ENCODE data around the gene CARS1.
"Not testable (repeated sequence)": the region's sequence is repeated elsewhere in the genome, so short reads cannot be mapped to it uniquely, and the experiment has no call there.

CARS1 gene

DNA sequence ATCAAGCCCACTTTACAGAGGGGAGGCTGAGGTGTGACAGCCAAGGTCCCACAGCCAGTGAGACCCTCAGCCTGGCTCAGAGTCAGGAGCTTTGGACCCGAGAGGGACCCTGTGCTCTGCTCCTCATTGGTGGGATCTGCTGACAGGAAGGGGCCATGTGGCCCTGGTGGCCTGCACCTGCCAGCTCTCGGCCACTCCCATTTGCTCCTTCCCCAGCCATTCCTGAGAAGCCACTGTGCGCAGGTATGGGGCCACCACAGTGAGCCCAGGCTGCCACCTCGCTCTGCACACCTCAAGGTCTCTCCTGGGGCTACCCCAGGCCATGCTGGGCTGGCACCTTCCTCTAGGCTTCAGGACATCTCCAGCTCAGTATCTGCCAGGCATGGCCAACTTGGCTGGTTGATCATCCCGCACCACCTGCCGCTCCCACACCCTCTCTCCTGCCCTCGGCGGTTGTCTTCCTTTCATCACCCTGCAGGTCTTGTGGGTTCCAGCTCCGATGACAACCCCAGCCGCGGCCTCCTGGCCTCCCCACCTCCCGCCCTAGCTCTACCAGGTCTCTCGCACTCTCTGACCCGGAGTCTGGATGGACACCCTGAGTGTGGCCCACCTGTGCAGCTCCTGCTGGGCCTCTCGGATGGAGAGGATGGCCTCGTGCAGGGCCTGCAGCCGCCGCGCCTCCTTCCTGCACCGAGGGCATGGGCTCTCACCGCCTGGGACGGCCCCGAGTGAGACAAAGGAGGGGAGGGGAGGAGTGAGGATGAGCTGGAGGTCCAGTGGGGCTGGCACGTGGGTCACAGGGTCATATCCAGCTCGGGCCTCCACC lies 32.2 kb upstream of the CARS1 start:
- DNase-seq: no peak

GRCh38 chr11:3088806-3089205 lies 31.6 kb upstream of the CARS1 start:
- no peak for DNase-seq

DNA sequence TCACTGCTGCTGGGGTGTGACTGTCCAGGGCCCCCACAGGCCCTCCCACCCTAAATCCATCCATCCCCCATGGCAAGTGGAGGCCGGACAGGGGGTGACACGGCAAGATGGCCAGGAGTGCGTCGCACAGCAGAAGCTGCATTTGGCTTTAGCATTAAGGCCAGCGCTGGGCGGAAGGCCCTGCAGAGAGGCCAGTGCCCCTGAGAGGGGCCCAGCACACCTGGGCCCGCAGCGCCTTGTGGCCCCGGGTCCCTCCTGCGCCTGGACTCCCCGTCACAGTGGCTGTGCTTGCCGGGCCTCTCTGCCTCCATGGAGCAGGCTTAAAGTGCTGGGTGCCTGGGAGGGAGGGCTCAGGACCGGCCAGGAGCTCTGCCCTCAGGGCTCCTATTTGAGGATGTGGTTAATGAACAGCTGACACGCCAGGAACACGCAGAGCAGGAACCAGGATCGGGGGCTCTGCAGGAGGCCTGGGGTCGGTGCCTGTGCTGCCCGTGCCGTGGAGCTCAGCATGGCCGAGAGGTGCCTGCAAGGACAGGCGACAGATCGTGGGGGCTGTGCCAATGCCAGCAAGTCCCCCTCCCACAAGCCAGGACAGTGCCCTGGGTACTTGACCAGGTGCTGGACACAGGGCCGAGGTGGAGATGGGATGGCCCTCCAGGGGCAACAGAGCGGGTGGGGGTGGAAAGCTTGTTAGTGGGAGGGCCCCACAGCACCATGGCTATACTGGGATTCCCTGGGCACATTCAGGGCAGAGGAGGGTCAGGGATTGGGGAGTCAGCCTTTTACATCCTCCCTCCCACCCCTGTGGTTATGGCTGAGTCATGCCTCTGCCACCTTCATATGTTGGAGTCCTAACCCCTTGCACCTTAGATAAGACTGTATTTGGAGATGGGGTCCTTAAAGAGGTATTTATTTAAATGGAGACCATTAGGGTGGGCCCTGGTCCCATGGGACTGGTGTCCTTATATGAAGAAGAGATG lies 30.9 kb upstream of the CARS1 start:
- no peak for DNase-seq

- no peak for DNase-seq
Observed at GRCh38 chr11:3087373-3087772, 30.1 kb upstream of the CARS1 start.

GRCh38 chr11:3086671-3087150 lies 29.5 kb upstream of the CARS1 start:
- DNase-seq: no peak

GRCh38 chr11:3086114-3086513 lies 28.9 kb upstream of the CARS1 start:
- DNase-seq: no peak

DNA sequence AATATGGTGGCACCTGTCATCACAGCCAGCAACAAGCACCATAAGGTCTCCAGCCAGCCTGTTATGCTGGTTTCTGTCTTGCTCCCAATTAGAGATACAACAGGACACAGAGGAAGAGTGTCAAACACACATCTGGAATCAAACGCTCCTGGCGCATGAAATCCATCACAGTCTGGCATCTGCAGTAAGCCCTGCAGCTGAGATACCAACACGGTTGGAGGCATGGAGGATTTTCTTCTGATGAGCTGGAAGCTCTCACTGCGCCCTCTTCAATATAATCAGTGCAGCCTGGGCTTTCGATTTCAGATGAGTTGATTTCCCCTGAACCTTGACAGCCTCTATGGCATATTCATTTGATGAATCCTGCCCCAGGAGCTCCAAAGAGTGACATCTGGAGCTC lies 27.8 kb upstream of the CARS1 start:
- no peak for DNase-seq

DNA sequence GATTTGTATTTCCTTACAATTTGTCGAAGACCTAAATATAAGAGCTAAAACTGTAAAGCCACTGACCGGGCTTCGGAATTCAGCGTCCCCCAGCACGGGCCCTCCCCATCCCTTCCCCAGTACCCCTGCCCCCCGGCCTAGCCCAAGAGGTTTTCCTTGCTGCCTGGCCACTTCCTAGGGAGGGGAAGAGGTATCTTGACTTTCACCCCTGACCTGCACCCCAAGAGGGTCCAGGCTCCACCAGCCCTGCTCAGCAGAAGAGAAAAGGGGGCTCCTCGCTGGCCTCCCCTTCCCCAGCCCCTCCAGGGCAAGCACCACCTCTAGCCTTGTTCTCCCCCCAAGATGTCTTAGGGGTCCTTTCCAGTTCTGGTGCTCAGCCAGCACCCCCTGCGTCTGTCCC lies 26.1 kb upstream of the CARS1 start:
- no peak for DNase-seq

GRCh38 chr11:3081386-3081751 lies 24.1 kb upstream of the CARS1 start:
- no peak for DNase-seq

GRCh38 chr11:3080733-3081385 lies 23.6 kb upstream of the CARS1 start:
- no peak for DNase-seq

DNA sequence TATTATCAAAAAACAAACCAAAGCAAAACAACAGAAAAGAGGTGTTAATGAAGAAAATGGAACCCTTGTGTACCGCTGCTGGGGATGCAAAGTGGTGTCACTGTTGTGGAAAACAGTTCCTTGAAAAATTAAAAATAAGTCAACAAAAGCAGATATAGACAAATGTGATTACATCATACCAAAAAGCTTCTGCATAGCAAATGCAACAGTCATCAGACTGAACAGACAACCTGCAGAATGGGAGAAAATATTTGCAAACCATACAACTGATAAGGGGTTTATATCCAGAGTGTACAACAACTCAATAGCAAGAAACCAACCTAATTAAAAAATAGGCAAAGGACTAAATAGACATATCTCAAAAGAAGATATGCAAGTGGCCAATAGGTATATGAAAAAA lies 22.9 kb upstream of the CARS1 start:
- no peak for DNase-seq

DNA sequence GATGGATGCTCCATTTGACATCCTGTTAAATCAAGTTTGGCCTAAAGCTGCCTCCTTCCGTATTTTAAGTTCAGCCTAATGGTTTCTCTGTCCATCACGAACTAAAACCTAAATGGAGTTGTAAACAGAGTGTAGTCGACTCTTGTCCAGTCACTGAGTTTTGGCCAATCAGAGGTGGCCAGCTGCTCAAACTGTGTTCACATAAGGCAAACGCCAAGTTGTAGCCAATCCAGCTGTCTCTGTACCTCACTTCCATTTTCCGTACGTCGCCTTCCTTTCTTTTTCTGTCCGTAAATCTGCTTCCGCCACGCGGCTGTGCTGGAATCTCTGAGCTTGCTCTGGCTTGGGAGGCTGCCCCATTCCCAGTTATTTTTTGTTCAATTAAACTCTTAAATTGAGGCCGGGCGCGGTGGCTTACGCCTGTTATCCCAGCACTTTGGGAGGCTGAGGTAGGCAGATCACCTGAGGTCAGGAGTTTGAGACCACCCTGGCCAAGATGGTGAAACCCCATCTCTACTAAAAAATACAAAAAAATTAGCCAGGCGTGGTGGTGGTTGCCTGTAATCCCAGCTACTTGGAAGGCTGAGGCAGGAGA lies 20.7 kb upstream of the CARS1 start:
- no peak for DNase-seq

DNA sequence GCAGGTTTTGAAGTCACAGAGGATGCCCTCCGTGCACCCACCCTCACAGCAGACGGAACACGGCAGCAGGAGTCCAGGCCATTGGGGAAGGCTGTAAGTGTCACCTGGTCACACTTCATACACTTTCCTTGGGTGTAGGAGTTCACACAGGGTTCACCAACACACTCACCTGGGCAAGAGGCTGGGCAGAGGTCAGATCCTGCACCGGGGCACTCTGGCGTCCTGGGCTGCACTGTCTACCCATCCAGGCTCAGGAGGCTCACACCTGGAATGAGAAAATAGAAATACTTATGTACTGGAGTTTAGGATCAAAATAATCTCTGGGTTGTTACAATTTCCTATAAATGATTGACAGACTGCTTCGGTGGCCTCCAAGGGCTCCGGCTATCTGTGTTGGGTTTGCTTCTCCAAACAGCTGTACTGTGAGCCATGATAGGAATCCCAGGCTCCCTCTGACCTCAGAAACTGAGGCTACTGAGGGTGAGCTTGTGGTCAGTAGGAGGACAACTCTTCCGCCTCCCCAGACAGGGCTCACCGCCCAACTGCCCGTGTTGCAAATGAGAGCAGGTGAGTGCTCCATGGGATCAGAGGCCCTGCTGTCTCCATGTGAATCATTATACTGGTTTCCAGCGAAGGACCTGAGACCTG lies 20.1 kb upstream of the CARS1 start:
- no peak for DNase-seq

- no peak for DNase-seq
Observed at GRCh38 chr11:3074912-3075589, 17.8 kb upstream of the CARS1 start.

DNA sequence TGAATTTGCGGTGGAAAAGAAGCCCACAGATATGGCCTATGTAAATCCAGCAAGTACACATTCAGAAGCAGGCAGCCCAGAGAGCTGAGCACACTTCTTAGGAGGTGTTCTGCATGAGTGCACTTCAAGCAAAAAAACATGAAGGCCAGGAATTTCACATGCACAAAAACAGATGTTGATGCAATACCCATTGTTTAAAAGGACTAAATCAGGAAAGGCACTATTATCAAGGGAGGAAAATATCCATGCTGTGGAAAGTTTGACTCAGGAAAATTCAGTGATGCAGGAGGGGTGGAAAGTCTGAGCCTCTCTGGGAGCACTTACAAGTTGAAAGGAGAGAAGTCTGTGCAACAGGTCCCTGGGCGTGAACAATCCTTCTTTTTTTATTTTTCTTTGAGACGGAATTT lies 15.8 kb upstream of the CARS1 start:
- no peak for DNase-seq

DNA sequence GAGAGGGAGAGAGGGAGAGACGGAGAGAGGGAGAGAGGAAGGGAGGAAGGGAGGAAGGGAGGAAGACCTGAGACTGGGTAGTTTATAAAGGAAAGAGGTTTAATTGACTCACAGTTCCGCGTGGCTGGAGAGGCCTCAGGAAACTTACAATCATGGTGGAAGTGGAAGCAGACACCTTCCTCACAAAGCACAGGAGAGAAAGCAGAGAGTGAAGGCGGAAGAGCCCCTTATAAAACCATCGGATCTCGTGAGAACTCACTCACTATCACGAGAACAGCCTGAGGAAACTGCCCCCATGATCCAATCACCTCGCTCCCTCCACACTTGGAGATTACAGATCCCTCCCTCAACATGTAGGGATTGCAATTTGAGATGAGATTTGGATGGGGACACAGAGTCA lies 12.2 kb upstream of the CARS1 start:
- DNase-seq: no peak

GRCh38 chr11:3066308-3066707 lies 9.1 kb upstream of the CARS1 start:
- not testable (repeated sequence) for DNase-seq

DNA sequence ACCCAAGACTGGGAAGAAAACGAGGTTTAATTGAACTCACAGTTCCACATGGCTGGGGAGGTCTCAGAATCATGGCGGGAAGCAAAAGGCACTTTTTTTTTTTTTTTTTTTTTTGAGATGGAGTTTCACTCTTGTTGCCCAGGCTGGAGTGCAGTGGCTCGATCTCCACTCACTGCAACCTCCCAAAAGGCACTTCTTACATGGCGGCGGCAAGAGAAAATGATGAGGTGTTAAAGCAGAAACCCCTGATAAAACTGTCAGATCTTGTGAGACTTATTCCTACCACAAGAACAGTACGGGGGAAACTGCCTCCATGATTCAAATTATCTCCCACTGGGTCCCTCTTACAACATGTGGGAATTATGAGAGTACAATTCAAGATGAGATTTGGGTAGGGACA lies 7.5 kb upstream of the CARS1 start:
- DNase-seq: not testable (repeated sequence)

DNA sequence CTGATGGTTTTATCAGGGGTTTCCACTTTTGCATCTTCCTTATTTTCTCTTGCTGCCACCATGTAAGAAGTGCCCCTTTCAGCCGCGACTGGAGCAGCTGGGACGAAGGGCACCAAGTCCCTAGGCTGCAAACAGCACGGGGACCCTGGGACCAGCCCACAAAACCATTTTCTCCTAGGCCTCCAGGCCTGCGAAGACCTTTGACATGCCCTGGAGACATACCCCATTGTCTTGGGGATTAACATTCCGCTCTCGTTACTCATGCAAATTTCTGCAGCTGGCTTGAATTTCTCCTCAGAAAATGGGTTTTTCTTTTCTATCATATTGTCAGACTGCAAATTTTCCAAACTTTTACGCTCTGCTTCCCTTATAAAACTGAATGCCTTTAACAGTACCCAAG lies 6.7 kb upstream of the CARS1 start:
- DNase-seq: not testable (repeated sequence)

GRCh38 chr11:3063432-3063831 lies 6.2 kb upstream of the CARS1 start:
- DNase-seq: not testable (repeated sequence)

DNA sequence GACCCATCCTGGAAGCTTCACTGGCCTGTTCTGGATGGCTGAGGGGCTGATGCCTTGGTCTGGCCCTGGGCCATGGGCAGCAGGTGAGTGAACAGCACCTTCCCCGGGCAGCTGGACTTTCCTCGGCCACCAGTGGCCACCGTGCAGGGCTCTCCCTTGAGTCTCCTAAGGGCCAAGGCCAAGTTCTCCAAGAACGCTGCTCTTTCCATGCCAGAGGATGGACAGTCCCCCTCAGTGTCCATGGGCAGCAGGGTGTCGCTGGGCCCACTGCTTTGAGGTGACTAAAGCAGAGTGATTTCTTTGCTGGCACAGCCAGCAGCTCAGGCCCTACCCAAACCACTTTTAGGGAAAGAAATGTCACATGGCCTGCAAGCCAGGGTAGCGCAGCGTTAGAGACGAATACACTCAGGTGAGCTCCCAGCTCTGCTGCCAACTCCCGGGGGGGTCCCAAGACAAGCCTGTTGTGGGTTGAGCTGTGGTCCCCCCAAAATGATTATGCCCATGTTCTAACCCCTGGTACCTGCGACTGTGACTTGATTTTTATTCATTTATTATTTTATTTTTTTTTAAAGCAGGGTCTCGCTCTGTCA lies 3.3 kb upstream of the CARS1 start:
- DNase-seq: no peak

All from stimulated activated CD4-positive, alpha-beta T cell treated with anti-CD3 and anti-CD28 coated beads, Interleukin-2, amount 100 ng/mL, for 24 hours (primary cell).